Measurements from ENCODE around the gene DOCK4. TPM values are rescaled to one million over a fixed set of nuclear protein-coding genes. Genes with fewer than 3 reads are reported as not detected.

The DOCK4 gene
- total RNA-seq, 1 experiment from 2014 or later: 20.4 TPM

DNA sequence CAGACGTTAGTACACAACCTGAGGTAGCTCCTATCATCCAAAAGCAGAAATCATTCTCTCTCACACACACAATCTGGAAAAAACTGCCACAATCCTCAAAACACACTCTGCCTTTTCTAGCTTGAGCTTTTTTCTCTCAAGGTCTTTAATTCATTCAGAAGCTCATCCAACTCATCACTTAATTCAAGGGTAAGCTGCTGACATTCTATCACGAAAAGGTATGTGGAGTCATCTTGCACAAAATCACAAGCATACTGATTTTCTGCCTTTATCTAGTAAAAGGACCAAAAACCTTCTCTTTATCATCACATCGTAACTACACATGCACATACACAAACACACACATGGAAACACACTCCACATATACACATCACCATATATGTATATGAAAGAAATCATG lies 32.0 kb downstream of the DOCK4 start:
- TF ChIP-seq, protein P1, sequence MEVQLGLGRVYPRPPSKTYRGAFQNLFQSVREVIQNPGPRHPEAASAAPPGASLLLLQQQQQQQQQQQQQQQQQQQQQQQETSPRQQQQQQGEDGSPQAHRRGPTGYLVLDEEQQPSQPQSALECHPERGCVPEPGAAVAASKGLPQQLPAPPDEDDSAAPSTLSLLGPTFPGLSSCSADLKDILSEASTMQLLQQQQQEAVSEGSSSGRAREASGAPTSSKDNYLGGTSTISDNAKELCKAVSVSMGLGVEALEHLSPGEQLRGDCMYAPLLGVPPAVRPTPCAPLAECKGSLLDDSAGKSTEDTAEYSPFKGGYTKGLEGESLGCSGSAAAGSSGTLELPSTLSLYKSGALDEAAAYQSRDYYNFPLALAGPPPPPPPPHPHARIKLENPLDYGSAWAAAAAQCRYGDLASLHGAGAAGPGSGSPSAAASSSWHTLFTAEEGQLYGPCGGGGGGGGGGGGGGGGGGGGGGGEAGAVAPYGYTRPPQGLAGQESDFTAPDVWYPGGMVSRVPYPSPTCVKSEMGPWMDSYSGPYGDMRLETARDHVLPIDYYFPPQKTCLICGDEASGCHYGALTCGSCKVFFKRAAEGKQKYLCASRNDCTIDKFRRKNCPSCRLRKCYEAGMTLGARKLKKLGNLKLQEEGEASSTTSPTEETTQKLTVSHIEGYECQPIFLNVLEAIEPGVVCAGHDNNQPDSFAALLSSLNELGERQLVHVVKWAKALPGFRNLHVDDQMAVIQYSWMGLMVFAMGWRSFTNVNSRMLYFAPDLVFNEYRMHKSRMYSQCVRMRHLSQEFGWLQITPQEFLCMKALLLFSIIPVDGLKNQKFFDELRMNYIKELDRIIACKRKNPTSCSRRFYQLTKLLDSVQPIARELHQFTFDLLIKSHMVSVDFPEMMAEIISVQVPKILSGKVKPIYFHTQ (CRISPR knock-in tag; IDR thresholded peaks at IDR 0.05): no peak
- TF ChIP-seq, protein P2, sequence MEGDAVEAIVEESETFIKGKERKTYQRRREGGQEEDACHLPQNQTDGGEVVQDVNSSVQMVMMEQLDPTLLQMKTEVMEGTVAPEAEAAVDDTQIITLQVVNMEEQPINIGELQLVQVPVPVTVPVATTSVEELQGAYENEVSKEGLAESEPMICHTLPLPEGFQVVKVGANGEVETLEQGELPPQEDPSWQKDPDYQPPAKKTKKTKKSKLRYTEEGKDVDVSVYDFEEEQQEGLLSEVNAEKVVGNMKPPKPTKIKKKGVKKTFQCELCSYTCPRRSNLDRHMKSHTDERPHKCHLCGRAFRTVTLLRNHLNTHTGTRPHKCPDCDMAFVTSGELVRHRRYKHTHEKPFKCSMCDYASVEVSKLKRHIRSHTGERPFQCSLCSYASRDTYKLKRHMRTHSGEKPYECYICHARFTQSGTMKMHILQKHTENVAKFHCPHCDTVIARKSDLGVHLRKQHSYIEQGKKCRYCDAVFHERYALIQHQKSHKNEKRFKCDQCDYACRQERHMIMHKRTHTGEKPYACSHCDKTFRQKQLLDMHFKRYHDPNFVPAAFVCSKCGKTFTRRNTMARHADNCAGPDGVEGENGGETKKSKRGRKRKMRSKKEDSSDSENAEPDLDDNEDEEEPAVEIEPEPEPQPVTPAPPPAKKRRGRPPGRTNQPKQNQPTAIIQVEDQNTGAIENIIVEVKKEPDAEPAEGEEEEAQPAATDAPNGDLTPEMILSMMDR (IDR thresholded peaks at IDR 0.05): no peak
- TF ChIP-seq, protein P3, sequence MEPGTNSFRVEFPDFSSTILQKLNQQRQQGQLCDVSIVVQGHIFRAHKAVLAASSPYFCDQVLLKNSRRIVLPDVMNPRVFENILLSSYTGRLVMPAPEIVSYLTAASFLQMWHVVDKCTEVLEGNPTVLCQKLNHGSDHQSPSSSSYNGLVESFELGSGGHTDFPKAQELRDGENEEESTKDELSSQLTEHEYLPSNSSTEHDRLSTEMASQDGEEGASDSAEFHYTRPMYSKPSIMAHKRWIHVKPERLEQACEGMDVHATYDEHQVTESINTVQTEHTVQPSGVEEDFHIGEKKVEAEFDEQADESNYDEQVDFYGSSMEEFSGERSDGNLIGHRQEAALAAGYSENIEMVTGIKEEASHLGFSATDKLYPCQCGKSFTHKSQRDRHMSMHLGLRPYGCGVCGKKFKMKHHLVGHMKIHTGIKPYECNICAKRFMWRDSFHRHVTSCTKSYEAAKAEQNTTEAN (CRISPR knock-in tag; IDR thresholded peaks at IDR 0.05): no peak
- TF ChIP-seq SOX15 (CRISPR knock-in tag; IDR thresholded peaks at IDR 0.05): no peak
- no peak for TF ChIP-seq ZNF138 (CRISPR knock-in tag; conservative IDR thresholded peaks at IDR 0.05)
- TF ChIP-seq ZNF423 (CRISPR knock-in tag; IDR thresholded peaks at IDR 0.05): no peak
- no peak for TF ChIP-seq ZNF396 (CRISPR knock-in tag; IDR thresholded peaks at IDR 0.05; ENCODE audit: borderline replicate concordance)
- TF ChIP-seq TP53 (CRISPR knock-in tag; IDR thresholded peaks at IDR 0.05): no peak
- TF ChIP-seq ZNF219 (CRISPR knock-in tag; IDR thresholded peaks at IDR 0.05; ENCODE audit: borderline replicate concordance): no peak
- no peak for TF ChIP-seq HMGA2 (CRISPR knock-in tag; IDR thresholded peaks at IDR 0.05)
- no peak for TF ChIP-seq NR3C1 (CRISPR knock-in tag; conservative IDR thresholded peaks at IDR 0.05; ENCODE audit: low read depth)
- TF ChIP-seq NR1H2 (CRISPR knock-in tag; IDR thresholded peaks at IDR 0.05): no peak
- TF ChIP-seq, protein P4, sequence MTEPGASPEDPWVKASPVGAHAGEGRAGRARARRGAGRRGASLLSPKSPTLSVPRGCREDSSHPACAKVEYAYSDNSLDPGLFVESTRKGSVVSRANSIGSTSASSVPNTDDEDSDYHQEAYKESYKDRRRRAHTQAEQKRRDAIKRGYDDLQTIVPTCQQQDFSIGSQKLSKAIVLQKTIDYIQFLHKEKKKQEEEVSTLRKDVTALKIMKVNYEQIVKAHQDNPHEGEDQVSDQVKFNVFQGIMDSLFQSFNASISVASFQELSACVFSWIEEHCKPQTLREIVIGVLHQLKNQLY (CRISPR knock-in tag; IDR thresholded peaks at IDR 0.05): no peak
- TF ChIP-seq, protein P5, sequence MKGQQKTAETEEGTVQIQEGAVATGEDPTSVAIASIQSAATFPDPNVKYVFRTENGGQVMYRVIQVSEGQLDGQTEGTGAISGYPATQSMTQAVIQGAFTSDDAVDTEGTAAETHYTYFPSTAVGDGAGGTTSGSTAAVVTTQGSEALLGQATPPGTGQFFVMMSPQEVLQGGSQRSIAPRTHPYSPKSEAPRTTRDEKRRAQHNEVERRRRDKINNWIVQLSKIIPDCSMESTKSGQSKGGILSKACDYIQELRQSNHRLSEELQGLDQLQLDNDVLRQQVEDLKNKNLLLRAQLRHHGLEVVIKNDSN (CRISPR knock-in tag; IDR thresholded peaks at IDR 0.05): no peak
- no peak for TF ChIP-seq RELA (CRISPR knock-in tag; IDR thresholded peaks at IDR 0.05; ENCODE audit: borderline replicate concordance)
- TF ChIP-seq, protein P6, sequence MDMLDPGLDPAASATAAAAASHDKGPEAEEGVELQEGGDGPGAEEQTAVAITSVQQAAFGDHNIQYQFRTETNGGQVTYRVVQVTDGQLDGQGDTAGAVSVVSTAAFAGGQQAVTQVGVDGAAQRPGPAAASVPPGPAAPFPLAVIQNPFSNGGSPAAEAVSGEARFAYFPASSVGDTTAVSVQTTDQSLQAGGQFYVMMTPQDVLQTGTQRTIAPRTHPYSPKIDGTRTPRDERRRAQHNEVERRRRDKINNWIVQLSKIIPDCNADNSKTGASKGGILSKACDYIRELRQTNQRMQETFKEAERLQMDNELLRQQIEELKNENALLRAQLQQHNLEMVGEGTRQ (CRISPR knock-in tag; IDR thresholded peaks at IDR 0.05): no peak
- TF ChIP-seq JAZF1 (CRISPR knock-in tag; IDR thresholded peaks at IDR 0.05): no peak
- TF ChIP-seq, protein P7, sequence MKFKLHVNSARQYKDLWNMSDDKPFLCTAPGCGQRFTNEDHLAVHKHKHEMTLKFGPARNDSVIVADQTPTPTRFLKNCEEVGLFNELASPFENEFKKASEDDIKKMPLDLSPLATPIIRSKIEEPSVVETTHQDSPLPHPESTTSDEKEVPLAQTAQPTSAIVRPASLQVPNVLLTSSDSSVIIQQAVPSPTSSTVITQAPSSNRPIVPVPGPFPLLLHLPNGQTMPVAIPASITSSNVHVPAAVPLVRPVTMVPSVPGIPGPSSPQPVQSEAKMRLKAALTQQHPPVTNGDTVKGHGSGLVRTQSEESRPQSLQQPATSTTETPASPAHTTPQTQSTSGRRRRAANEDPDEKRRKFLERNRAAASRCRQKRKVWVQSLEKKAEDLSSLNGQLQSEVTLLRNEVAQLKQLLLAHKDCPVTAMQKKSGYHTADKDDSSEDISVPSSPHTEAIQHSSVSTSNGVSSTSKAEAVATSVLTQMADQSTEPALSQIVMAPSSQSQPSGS (CRISPR knock-in tag; IDR thresholded peaks at IDR 0.05; ENCODE audit: borderline replicate concordance, low read depth): no peak
- TF ChIP-seq CREM (CRISPR knock-in tag; IDR thresholded peaks at IDR 0.05): no peak
- ChIA-PET POLR2A (no interaction called here), CTCF (no interaction called here)
- Mint-ChIP-seq H3K36me3 (no peaks in the 10 kb centered on the region), H3K27ac (no peak overlapping the region), H3K9me3 (no peaks in the 10 kb centered on the region), H3K27me3 (ENCODE audit: low read depth) (no peaks in the 10 kb centered on the region), H3K4me1 (peaks cover 25% of the 10 kb centered on the region), H3K4me3 (no peak overlapping the region)
- ATAC-seq (no peak), DNase-seq (ENCODE audit: low spot score) (no peak)
